H1 (cell line): Measurements from ENCODE around the gene PRKCA.

Source experiments
- BRCA1 ChIP-seq: IDR thresholded peaks from 2 replicates; pipeline ENCODE4 v1.6.1; 2012; ENCODE audit warnings: low read depth, low read length, improper control_type of control experiment
- EP300 ChIP-seq, 2 experiments: IDR thresholded peaks; 1 replicate in 1 of 2; 2 replicates in 1 of 2; pipeline ENCODE4 v1.6.1; 2011 to 2012; ENCODE audit warnings: low read depth in 2 of 2, low read length in 2 of 2, mild to moderate bottlenecking in 2 of 2, borderline replicate concordance in 1 of 2, inconsistent platforms in 1 of 2, moderate library complexity in 1 of 2
- JUN ChIP-seq: IDR thresholded peaks from 2 replicates; pipeline ENCODE4 v1.6.1; 2011; ENCODE audit warnings: low read depth, mild to moderate bottlenecking, improper control_type of control experiment, low read length
- NRF1 ChIP-seq: IDR thresholded peaks from 2 replicates; pipeline ENCODE4 v1.6.1; 2011; ENCODE audit warnings: mild to moderate bottlenecking, low read depth, low read length, improper control_type of control experiment
- POLR2A ChIP-seq, 2 experiments: IDR thresholded peaks; 1 replicate in 1 of 2; 2 replicates in 1 of 2; pipeline ENCODE4 v1.6.1; 2011; ENCODE audit warnings: low read depth in 2 of 2, low read length in 2 of 2, mild to moderate bottlenecking in 2 of 2; ENCODE audit errors: control extremely low read depth in 1 of 2
- POLR2AphosphoS5 ChIP-seq: IDR thresholded peaks from 2 replicates; pipeline ENCODE4 v1.6.1; 2011; ENCODE audit warnings: low read depth, low read length
- SP4 ChIP-seq: IDR thresholded peaks from 2 replicates; pipeline ENCODE4 v1.6.1; 2012; ENCODE audit warnings: low read length, inconsistent platforms
- TAF1 ChIP-seq: IDR thresholded peaks from 2 replicates; pipeline ENCODE4 v1.6.1; 2011; ENCODE audit warnings: mild to moderate bottlenecking, low read depth, low read length
- TF ChIP-seq, protein P1 (sequence below): IDR thresholded peaks from 2 replicates; pipeline ENCODE4 v1.6.1; 2012; ENCODE audit warnings: low read length, inconsistent platforms
- TF ChIP-seq, protein P2 (sequence below): IDR thresholded peaks from 2 replicates; pipeline ENCODE4 v1.6.1; 2012; ENCODE audit warnings: inconsistent platforms

DNA sequence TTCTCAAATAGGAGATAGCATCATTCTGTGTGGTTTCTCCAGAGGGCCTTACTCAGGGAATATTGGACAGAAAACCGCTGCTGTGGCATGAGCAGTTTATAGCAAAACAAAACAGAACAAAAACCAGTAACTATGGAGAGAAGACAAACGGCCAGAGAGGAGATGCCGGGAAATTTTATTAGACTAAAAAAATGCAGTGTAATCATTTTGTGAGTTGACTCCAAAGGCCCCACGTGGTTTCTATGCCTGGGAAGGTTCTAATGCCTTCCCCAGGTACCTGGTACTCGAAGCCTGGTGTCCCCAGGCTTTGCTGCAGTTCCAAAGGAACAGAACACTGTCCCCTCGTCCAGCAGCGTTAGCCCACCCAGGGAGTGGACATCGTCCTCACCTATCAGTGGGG, 519.6 kb downstream of the PRKCA start:
- TF ChIP-seq POLR2A (IDR thresholded peaks at IDR 0.05; ENCODE audit: control extremely low read depth in 1 of 2, low read depth in 2 of 2, low read length in 2 of 2) (no peak), EP300 (IDR thresholded peaks at IDR 0.05; ENCODE audit: borderline replicate concordance in 1 of 2, low read depth in 2 of 2, low read length in 2 of 2) (no peak), NRF1 (no peak), POLR2AphosphoS5 (no peak), TAF1 (no peak), BRCA1 (no peak), SP4 (no peak), JUN (no peak)
- TF ChIP-seq, protein P1, sequence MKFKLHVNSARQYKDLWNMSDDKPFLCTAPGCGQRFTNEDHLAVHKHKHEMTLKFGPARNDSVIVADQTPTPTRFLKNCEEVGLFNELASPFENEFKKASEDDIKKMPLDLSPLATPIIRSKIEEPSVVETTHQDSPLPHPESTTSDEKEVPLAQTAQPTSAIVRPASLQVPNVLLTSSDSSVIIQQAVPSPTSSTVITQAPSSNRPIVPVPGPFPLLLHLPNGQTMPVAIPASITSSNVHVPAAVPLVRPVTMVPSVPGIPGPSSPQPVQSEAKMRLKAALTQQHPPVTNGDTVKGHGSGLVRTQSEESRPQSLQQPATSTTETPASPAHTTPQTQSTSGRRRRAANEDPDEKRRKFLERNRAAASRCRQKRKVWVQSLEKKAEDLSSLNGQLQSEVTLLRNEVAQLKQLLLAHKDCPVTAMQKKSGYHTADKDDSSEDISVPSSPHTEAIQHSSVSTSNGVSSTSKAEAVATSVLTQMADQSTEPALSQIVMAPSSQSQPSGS: no peak
- TF ChIP-seq, protein P2, sequence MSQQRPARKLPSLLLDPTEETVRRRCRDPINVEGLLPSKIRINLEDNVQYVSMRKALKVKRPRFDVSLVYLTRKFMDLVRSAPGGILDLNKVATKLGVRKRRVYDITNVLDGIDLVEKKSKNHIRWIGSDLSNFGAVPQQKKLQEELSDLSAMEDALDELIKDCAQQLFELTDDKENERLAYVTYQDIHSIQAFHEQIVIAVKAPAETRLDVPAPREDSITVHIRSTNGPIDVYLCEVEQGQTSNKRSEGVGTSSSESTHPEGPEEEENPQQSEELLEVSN: no peak
